A549 (cell line): ENCODE results near the gene OR6K2. TPM values are rescaled to one million over a fixed set of nuclear protein-coding genes. Genes with fewer than 3 reads are reported as not detected.
"Not testable (repeated sequence)": the region's sequence is repeated elsewhere in the genome, so short reads cannot be mapped to it uniquely, and the experiment has no call there.

Source experiments
- ATAC-seq, 2 experiments: fragments of 200-7000 bp in 1 of 2; fragments of >200 bp in 1 of 2; cut with Nextera tagmentation in 1 of 2; cut with Tn5 transposase in 1 of 2; 3 replicates each; pipeline versions ENCODE4 v1.8.0 to v1.9.1; 2018 to 2020; ENCODE audit warnings: mild to moderate bottlenecking in 1 of 2, moderate library complexity in 1 of 2
- CTCF ChIA-PET: fragments of 300-600 bp; sonication (Branson Sonifier 250); formaldehyde crosslinking; extraction: SDS; loops from one replicate; lab custom pipeline; 2021; ENCODE audit warnings: antibody characterized with exemption, inconsistent platforms; lab: Yijun Ruan, JAX
- POLR2A ChIA-PET: fragments of 350-600 bp; formaldehyde crosslinking; extraction: SDS; loops from one replicate; lab custom pipeline; 2021; ENCODE audit warnings: antibody characterized with exemption, inconsistent platforms; lab: Yijun Ruan, JAX
- DNase-seq, 2 experiments: peaks; one replicate each; pipeline versions ENCODE4 v3.0.0 to v3.0.0-alpha.2; 2011 to 2016; ENCODE audit warnings: low read depth in 1 of 2, low spot score in 1 of 2
- FAIRE-seq: peaks from 2 replicates; lab custom pipeline; 2011; peaks lifted over from hg19 to GRCh38; lab: Jason Lieb, UNC
- H3K27ac ChIP-seq, 2 experiments: fragments of >200 bp; sonication (Bioruptor Twin); formaldehyde crosslinking; 3 replicates each; pipeline ENCODE4 v1.5.1; 2016 to 2017
- H3K4me1 ChIP-seq: fragments of >200 bp; sonication (Bioruptor Twin); formaldehyde crosslinking; 3 replicates; pipeline ENCODE4 v1.6.1; 2016
- H3K4me2 ChIP-seq: fragments of >200 bp; sonication (Bioruptor Twin); formaldehyde crosslinking; 3 replicates; pipeline ENCODE4 v1.6.1; 2016
- H3K4me3 ChIP-seq: fragments of >200 bp; sonication (Bioruptor Twin); formaldehyde crosslinking; 3 replicates; pipeline ENCODE4 v1.5.1; 2016
- H3K9me3 ChIP-seq: fragments of >200 bp; sonication (Bioruptor Twin); formaldehyde crosslinking; 3 replicates; pipeline ENCODE4 v1.6.1; 2016
- ATOH8 ChIP-seq: fragments of 250-450 bp; sonication (Bioruptor Pico); IDR thresholded peaks from 2 replicates; pipeline ENCODE4 v1.5.0; 2020; ENCODE audit warnings: low read depth, mild to moderate bottlenecking, moderate library complexity
- BCL3 ChIP-seq: fragments of >200 bp; sonication (Bioruptor Twin); formaldehyde crosslinking; IDR thresholded peaks from 3 replicates; pipeline ENCODE4 v1.6.1; 2016
- BHLHE40 ChIP-seq: IDR thresholded peaks from 2 replicates; pipeline ENCODE4 v1.6.1; 2012; ENCODE audit warnings: low read depth, low read length, inconsistent platforms
- CHD4 ChIP-seq: fragments of 200-600 bp; sonication (generic); IDR thresholded peaks from 2 replicates; pipeline ENCODE4 v1.6.1; 2016; ENCODE audit warnings: antibody characterized with exemption, mild to moderate bottlenecking, borderline replicate concordance
- ESRRA ChIP-seq: fragments of 150-350 bp; IDR thresholded peaks from 2 replicates; pipeline ENCODE4 v1.6.1; 2014; ENCODE audit warnings: mild to moderate bottlenecking, low read length, borderline replicate concordance
- HEYL ChIP-seq: fragments of 250-450 bp; sonication (Bioruptor Pico); IDR thresholded peaks from 2 replicates; pipeline ENCODE4 v1.8.0; 2021; ENCODE audit warnings: mild to moderate bottlenecking, moderate library complexity
- HMGXB4 ChIP-seq: fragments of 250-450 bp; sonication (Bioruptor Pico); IDR thresholded peaks from 2 replicates; pipeline ENCODE4 v1.5.0; 2021; ENCODE audit warnings: mild to moderate bottlenecking, moderate library complexity, borderline replicate concordance
- HOXB5 ChIP-seq: fragments of 250-450 bp; sonication (Bioruptor Pico); IDR thresholded peaks from 2 replicates; pipeline ENCODE4 v1.5.0; 2020; ENCODE audit warnings: mild to moderate bottlenecking, moderate library complexity
- JUN ChIP-seq, 2 experiments: fragments of >200 bp; sonication (Bioruptor Twin); formaldehyde crosslinking; IDR thresholded peaks; 2 replicates in 1 of 2; 3 replicates in 1 of 2; pipeline ENCODE4 v1.6.1; 2016 to 2017
- JUNB ChIP-seq: fragments of >200 bp; sonication (Bioruptor Twin); formaldehyde crosslinking; IDR thresholded peaks from 2 replicates; pipeline ENCODE4 v1.6.1; 2016
- MAX ChIP-seq: IDR thresholded peaks from 2 replicates; pipeline ENCODE4 v1.6.1; 2012
- POLR2AphosphoS2 ChIP-seq: conservative IDR thresholded peaks from 2 replicates; pipeline ENCODE4 v1.6.1; 2012; ENCODE audit warnings: low read length, improper control_type of control experiment, inconsistent platforms
- RAD21 ChIP-seq, 2 experiments: fragments of >200 bp in 1 of 2; sonication (Bioruptor Twin) in 1 of 2; formaldehyde crosslinking in 1 of 2; IDR thresholded peaks in 1 of 2; conservative IDR thresholded peaks in 1 of 2; 2 replicates in 1 of 2; 3 replicates in 1 of 2; pipeline ENCODE4 v1.6.1; 2012 to 2018; ENCODE audit warnings: inconsistent platforms in 1 of 2
- RCOR1 ChIP-seq: fragments of 150-350 bp; IDR thresholded peaks from 2 replicates; pipeline ENCODE4 v1.6.1; 2014; ENCODE audit warnings: antibody characterized with exemption, low read length, low read depth
- REST ChIP-seq: fragments of 200-600 bp; sonication (generic); IDR thresholded peaks from 2 replicates; pipeline ENCODE4 v1.6.1; 2016; ENCODE audit warnings: antibody characterized with exemption, mild to moderate bottlenecking, moderate library complexity
- SMC3 ChIP-seq: fragments of >200 bp; sonication (Bioruptor Twin); formaldehyde crosslinking; IDR thresholded peaks from 3 replicates; pipeline ENCODE4 v1.6.1; 2018; ENCODE audit warnings: inconsistent platforms
- ZC3H11A ChIP-seq: fragments of 450-650 bp; IDR thresholded peaks from 2 replicates; pipeline ENCODE4 v1.6.1; 2014; ENCODE audit warnings: antibody characterized with exemption, mild to moderate bottlenecking
- WGBS: methylation state at CpG from one replicate; pipeline ENCODE4 v1.1.6; 2017; ENCODE audit errors: missing lambda C conversion rate; 5-methylcytosine and 5-hydroxymethylcytosine counted together
- polyA plus RNA-seq, 4 experiments: library from polyadenylated mRNA; depleted of rRNA in 3 of 4; stranded (reverse); fragments of >200 nt; fragmentation: RNase III in 1 of 4; extraction: RNeasy Plus Mini Kit Qiagen cat#74134 plus additional on column Dnase treatment in 1 of 4; gene quantifications; 2 replicates in 3 of 4; 3 replicates in 1 of 4; pipeline ENCODE4 v1.2.3, GENCODE V29; 2011 to 2017

The OR6K2 gene
- polyA plus RNA-seq, 2 of the 4 experiments (the other 2 are of a cell fraction) = not detected

- no peaks in the 10 kb centered on the region for H3K9me3 ChIP-seq
- CTCF ChIA-PET = no interaction called here
- 0% methylated on average over 2 of the region's 2 CpGs for WGBS
- H3K27ac ChIP-seq = no peak overlapping the region
- DNase-seq (no peak), ATAC-seq (no peak)
- no peak overlapping the region for H3K4me3 ChIP-seq
- H3K4me2 ChIP-seq = no peak overlapping the region
- POLR2A ChIA-PET = no interaction called here
- TF ChIP-seq BHLHE40 (no peak), JUNB (no peak), SMC3 (no peak), JUN (IDR thresholded peaks at IDR 0.05) (no peak), RAD21 (conservative IDR thresholded peaks at IDR 0.05 in 1 of 2, IDR thresholded peaks at IDR 0.05 in 1 of 2) (no peak), ESRRA (no peak)
- TF ChIP-seq, all 56 proteins: peak for 0
- H3K4me1 ChIP-seq = no peaks in the 10 kb centered on the region
- FAIRE-seq = no peak
Observed at GRCh38 chr1:158706096-158706495, 5.6 kb upstream of the OR6K2 start.

GRCh38 chr1:158694596-158694995, 5.9 kb downstream of the OR6K2 start:
- no peak for ATAC-seq
- no peak overlapping the region for H3K4me3 ChIP-seq
- no peaks in the 10 kb centered on the region for H3K4me1 ChIP-seq
- DNase-seq = no peak
- no peak for TF ChIP-seq MAX
- no peak for TF ChIP-seq ATOH8 (CRISPR knock-in tag)
- TF ChIP-seq HMGXB4 (CRISPR knock-in tag) = no peak
- TF ChIP-seq JUNB = no peak
- no peak for TF ChIP-seq ESRRA
- no peak for TF ChIP-seq ZC3H11A
- TF ChIP-seq POLR2AphosphoS2 = no peak
- POLR2A ChIA-PET = no interaction called here
- WGBS = 18% methylated on average over 2 of the region's 2 CpGs
- FAIRE-seq = no peak
- no peak overlapping the region for H3K27ac ChIP-seq
- CTCF ChIA-PET = no interaction called here
- H3K9me3 ChIP-seq = no peaks in the 10 kb centered on the region
- no peak overlapping the region for H3K4me2 ChIP-seq

GRCh38 chr1:158692356-158692755, 8.1 kb downstream of the OR6K2 start:
- Histone ChIP-seq H3K4me2 (no peak overlapping the region), H3K4me1 (no peaks in the 10 kb centered on the region), H3K4me3 (no peak overlapping the region), H3K9me3 (no peaks in the 10 kb centered on the region), H3K27ac (no peak overlapping the region)
- no peak for ATAC-seq
- DNase-seq = no peak
- ChIA-PET POLR2A (no interaction called here), CTCF (no interaction called here)
- TF ChIP-seq BCL3 (no peak), CHD4 (no peak)
- no peak for FAIRE-seq

- no peak overlapping the region for H3K27ac ChIP-seq
- no peak for TF ChIP-seq REST
- no peak for TF ChIP-seq HOXB5 (CRISPR knock-in tag)
- no peak for TF ChIP-seq HEYL
- TF ChIP-seq CHD4 = no peak
- no peak for TF ChIP-seq RCOR1
- no peaks in the 10 kb centered on the region for H3K9me3 ChIP-seq
- H3K4me1 ChIP-seq = no peaks in the 10 kb centered on the region
- ChIA-PET POLR2A (no interaction called here), CTCF (no interaction called here)
- ATAC-seq = no peak
- DNase-seq = no peak
- H3K4me3 ChIP-seq = no peak overlapping the region
- no peak for FAIRE-seq
- no peak overlapping the region for H3K4me2 ChIP-seq
Observed at GRCh38 chr1:158691907-158692306, 8.5 kb downstream of the OR6K2 start.

- ATAC-seq, H3K4me2 ChIP-seq, FAIRE-seq, H3K4me3 ChIP-seq, H3K9me3 ChIP-seq, H3K4me1 ChIP-seq, H3K27ac ChIP-seq, DNase-seq, CTCF ChIA-PET, POLR2A ChIA-PET: not testable (repeated sequence)
- 0% methylated on average over 1 of the region's 1 CpG for WGBS
Observed at GRCh38 chr1:158691149-158691548, 9.3 kb downstream of the OR6K2 start.
